Measurements from ENCODE around the gene CPSF4. TPM values are rescaled to one million over a fixed set of nuclear protein-coding genes. Genes with fewer than 3 reads are reported as not detected.
A peak's percentile ranks its signal among the peaks of the same experiment; 100 is the strongest.

The CPSF4 gene
- total and polyA plus RNA-seq, 12 donors: 12.6 to 21.7 (median 16.1) TPM

DNA sequence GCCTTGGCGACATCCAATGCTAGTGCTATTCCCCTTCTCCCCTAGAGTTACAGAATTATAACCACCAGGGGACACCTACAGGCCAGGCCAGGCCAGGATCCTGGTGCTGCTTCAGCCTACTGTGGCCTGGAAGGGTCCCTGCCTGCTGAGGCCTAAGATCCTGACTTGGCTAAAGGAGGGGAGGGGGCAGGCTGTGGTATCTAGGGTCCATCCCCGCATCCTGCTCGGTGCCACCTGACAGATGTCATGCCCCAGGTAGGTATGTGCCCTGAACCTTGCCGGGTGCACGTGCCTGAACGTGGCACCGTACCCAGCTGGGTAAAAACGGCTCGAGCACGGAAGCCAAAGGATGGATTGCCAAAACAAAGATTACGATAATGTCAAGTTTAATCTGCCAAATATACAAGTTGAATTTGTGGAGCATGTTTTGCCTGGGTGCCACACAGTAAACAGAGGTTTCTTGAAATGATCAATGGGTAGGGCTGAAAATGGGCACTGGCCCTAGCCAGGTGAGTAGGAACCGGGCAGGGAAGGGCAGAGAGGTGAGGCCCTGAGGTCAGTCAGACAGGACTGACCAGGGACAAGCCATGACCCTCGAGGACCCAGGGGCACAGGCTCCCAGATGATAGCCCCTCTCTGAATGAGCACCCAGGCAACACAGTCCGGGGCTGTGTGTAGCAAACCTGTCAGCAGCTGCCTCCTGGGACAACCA, 43.0 kb upstream of the CPSF4 start:
- ATAC-seq (no peak), DNase-seq (no peak)
- Histone ChIP-seq H3K27me3 (no peaks in the 10 kb centered on the region), H3K27ac (peak overlapping the region in 2 of 10 donors; percentile 6 to 39), H3K4me1 (peaks cover 3 to 30% (median 22%) of the 10 kb centered on the region in 9 donors), H3K36me3 (peaks cover 0 to 99% (median 28%) of the 10 kb centered on the region in 9 donors), H3K9me3 (no peaks in the 10 kb centered on the region), H3K4me3 (no peak overlapping the region)
- TF ChIP-seq, protein P1, sequence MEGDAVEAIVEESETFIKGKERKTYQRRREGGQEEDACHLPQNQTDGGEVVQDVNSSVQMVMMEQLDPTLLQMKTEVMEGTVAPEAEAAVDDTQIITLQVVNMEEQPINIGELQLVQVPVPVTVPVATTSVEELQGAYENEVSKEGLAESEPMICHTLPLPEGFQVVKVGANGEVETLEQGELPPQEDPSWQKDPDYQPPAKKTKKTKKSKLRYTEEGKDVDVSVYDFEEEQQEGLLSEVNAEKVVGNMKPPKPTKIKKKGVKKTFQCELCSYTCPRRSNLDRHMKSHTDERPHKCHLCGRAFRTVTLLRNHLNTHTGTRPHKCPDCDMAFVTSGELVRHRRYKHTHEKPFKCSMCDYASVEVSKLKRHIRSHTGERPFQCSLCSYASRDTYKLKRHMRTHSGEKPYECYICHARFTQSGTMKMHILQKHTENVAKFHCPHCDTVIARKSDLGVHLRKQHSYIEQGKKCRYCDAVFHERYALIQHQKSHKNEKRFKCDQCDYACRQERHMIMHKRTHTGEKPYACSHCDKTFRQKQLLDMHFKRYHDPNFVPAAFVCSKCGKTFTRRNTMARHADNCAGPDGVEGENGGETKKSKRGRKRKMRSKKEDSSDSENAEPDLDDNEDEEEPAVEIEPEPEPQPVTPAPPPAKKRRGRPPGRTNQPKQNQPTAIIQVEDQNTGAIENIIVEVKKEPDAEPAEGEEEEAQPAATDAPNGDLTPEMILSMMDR (IDR thresholded peaks at IDR 0.05): peak in 1 of 9 donors; percentile 6
- 71 to 82% methylated on average over 14 of the region's 14 CpGs for WGBS, 2 donors
- intact Hi-C loops (cut with DNase I): no loop called here

DNA sequence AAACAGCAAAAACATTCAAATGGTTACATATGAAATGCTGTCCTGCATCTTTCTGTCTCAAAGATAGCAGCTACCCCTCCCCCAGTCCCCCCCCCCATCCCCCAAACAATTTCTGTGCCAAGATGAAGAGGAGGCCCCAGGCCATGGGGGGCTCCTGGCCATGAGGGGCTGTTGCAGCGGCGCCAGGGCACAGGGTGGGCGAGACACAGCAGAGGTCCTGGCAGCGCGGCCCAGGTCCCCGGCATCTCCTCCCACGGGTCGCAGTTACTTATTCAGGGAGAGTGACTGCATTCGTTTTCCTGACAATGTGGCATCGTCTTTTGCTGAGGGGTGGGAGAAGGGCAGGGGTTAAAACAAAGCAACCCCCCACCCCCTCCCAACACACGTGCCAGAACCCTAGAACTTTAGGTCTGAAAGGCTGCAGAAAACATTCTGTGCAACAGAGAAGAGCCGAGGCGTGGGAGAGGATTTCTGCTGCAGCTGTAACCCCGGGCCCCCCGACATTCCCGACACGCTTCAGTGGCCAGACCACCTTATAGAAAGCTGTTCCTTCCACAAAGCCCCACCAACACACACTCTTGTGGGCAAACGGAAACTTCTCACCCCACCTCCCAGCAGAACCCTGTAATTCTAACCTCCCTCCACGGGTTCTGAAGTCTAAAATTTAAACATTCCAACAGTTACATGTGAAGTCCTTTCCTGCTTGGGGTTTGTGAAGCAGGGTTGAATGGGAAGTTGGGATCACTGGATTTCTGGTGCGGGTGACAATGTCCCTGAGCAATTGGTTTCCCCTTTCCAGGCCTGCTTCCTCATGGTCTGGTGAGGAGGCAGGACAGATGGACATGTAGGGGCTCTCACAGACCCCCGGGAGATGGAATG, 42.1 kb upstream of the CPSF4 start:
- H3K27ac ChIP-seq: no peak overlapping the region
- WGBS, 2 donors: 83 to 84% methylated on average over 21 of the region's 21 CpGs
- peaks cover 0 to 99% (median 27%) of the 10 kb centered on the region in 9 donors for H3K36me3 ChIP-seq
- H3K4me1 ChIP-seq: peaks cover 3 to 30% (median 21%) of the 10 kb centered on the region in 9 donors
- DNase-seq (no peak), ATAC-seq (no peak)
- TF ChIP-seq, protein P1 (IDR thresholded peaks at IDR 0.05): no peak
- H3K27me3 ChIP-seq: no peaks in the 10 kb centered on the region
- intact Hi-C loops (cut with DNase I): no loop called here
- no peak overlapping the region for H3K4me3 ChIP-seq
- H3K9me3 ChIP-seq: no peaks in the 10 kb centered on the region

DNA sequence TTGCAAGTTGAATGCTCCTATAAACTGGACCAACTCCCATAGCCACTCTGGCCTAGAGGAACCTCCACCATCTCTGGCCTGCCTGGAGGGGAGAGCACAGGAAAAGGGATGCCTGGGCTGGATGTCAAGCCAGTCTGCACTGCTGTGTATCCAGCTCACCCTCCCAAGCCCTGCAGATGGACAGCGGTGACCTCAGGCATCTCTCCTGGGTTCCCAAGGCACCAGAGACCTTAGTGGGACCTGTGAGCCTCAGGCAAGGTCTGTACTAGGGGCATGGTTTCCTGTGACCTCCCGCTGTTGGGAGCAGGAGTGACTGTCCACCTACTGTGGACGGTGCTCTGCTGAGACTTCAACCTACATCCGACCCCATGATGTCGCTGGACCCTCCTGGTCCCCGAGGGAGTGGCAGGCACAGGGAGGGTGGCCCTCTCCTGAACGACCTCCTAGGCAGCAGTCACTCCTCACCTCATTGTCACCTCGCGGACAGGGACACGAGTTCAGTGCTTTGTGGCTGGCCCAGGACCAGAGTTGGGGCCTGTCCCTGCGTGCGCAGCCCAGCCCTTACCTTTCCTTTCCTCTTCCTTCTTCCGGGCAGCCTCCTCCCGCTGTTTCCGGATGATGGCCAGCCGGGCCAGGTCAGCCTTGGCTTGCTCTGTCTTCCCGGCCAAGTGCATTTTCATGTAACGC, 41.3 kb upstream of the CPSF4 start:
- Histone ChIP-seq H3K27ac (no peak overlapping the region), H3K4me3 (no peak overlapping the region), H3K9me3 (no peaks in the 10 kb centered on the region), H3K27me3 (no peaks in the 10 kb centered on the region), H3K36me3 (peaks cover 0 to 99% (median 27%) of the 10 kb centered on the region in 9 donors), H3K4me1 (peaks cover 1 to 24% (median 16%) of the 10 kb centered on the region in 9 donors)
- ATAC-seq: no peak
- intact Hi-C loops (cut with DNase I): no loop called here
- TF ChIP-seq, protein P1 (IDR thresholded peaks at IDR 0.05): no peak
- WGBS, 2 donors: 80% methylated on average over 18 of the region's 18 CpGs
- no peak for DNase-seq

DNA sequence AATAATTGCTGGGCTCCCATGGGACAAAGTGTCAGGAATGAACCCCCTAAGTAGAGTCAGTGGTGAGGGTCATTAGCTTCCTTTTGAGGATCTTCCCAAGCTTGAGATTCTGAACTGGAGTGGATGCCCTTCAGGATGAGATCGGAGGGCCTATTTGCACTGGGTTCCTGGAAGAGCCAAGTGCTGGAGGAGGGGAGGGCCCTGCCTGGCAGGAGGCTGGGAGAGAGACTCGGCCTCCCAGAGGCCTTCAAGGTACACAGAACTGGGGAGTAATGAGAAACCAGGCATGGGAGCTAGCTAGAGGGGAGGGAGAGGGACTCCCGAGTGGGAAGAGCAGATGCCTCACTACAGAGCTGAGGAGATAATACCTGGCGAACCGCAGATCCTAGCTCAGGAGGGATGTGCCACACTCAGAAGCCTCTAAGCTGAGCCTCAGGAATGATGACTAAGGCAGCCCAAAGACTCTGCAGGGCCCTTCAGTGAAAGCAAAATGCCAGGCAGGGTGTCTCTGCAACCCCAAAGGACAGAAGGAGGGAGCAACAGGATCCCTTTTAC, 39.8 kb upstream of the CPSF4 start:
- no peak overlapping the region for H3K27ac ChIP-seq
- no peaks in the 10 kb centered on the region for H3K9me3 ChIP-seq
- DNase-seq (no peak), ATAC-seq (peak in 1 of 8 donors; percentile 1)
- no peaks in the 10 kb centered on the region for H3K27me3 ChIP-seq
- WGBS, 2 donors: 73 to 79% methylated on average over 5 of the region's 5 CpGs
- H3K4me3 ChIP-seq: no peak overlapping the region
- TF ChIP-seq, protein P1 (IDR thresholded peaks at IDR 0.05): no peak
- intact Hi-C loops (cut with DNase I): no loop called here
- H3K36me3 ChIP-seq: peaks cover 0 to 100% (median 33%) of the 10 kb centered on the region in 9 donors
- peaks cover 0 to 10% (median under 1%) of the 10 kb centered on the region in 9 donors for H3K4me1 ChIP-seq
